AG04450 (cell line): Measurements from ENCODE around the gene GABBR2. TPM values are rescaled to one million over a fixed set of nuclear protein-coding genes. Genes with fewer than 3 reads are reported as not detected.

ENCODE experiments used
- CTCF ChIA-PET: fragments of 300-600, 350-600 bp; formaldehyde crosslinking; extraction: SDS; loops from one replicate; lab custom pipeline; 2022; ENCODE audit warnings: antibody characterized with exemption, inconsistent platforms; lab: Charles Lee
- POLR2A ChIA-PET: fragments of 350-600 bp; formaldehyde crosslinking; extraction: SDS; loops from one replicate; lab custom pipeline; 2021; ENCODE audit warnings: antibody characterized with exemption, inconsistent platforms; lab: Yijun Ruan, JAX
- DNase-seq: peaks from one replicate; pipeline ENCODE4 v3.0.0-alpha.2; 2011; ENCODE audit warnings: low read depth, low spot score
- H3K27ac ChIP-seq: one replicate; pipeline ENCODE4 v1.5.1; 2012; ENCODE audit warnings: low read depth, low read length, control low read depth
- H3K27me3 ChIP-seq: one replicate; pipeline ENCODE4 v1.6.0; 2012; ENCODE audit warnings: low read length; ENCODE audit not compliant: control insufficient read depth, insufficient read depth
- H3K4me3 ChIP-seq: 2 replicates; pipeline ENCODE4 v1.5.1; 2011; ENCODE audit warnings: mild to moderate bottlenecking, low read depth, low read length, control low read depth
- H3K9me3 ChIP-seq: 2 replicates; pipeline ENCODE4 v1.5.1; 2012; ENCODE audit warnings: low read length; ENCODE audit not compliant: control insufficient read depth, insufficient read depth
- polyA plus RNA-seq: library from polyadenylated mRNA; depleted of rRNA; stranded (reverse); fragments of >200 nt; gene quantifications from 2 replicates; pipeline ENCODE4 v1.2.3, GENCODE V29; 2011
- TF ChIP-seq, protein P1 (sequence below): IDR thresholded peaks from 2 replicates; pipeline ENCODE4 v1.5.1; 2011; ENCODE audit warnings: low read depth, low read length, control low read depth, inconsistent platforms

Gene GABBR2
- polyA plus RNA-seq, 1 experiment = 2.4 TPM

DNA sequence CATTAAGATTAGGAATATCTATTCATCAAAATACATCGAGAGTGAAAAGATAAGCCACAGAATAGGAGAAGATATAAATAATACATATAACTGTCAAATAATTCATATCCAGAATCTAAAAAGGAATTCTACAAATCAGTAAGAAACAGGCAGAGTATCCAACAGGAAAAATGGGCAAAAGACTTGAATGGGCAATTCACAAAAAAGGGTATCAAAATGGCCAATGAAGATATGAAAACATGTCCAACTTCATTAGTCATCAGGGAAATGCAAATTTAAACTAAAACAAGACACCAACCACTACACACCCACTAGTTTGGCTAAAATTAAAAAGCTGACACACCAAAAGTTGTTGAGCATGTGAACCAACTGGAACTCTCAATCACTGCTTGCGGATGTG, 246.4 kb downstream of the GABBR2 start:
- H3K9me3 ChIP-seq = peaks cover 23% of the 10 kb centered on the region
- H3K27me3 ChIP-seq = no peaks in the 10 kb centered on the region
- no peak for DNase-seq
- no peak overlapping the region for H3K27ac ChIP-seq
- POLR2A ChIA-PET = no interaction called here
- H3K4me3 ChIP-seq = no peak overlapping the region
- TF ChIP-seq, protein P1, sequence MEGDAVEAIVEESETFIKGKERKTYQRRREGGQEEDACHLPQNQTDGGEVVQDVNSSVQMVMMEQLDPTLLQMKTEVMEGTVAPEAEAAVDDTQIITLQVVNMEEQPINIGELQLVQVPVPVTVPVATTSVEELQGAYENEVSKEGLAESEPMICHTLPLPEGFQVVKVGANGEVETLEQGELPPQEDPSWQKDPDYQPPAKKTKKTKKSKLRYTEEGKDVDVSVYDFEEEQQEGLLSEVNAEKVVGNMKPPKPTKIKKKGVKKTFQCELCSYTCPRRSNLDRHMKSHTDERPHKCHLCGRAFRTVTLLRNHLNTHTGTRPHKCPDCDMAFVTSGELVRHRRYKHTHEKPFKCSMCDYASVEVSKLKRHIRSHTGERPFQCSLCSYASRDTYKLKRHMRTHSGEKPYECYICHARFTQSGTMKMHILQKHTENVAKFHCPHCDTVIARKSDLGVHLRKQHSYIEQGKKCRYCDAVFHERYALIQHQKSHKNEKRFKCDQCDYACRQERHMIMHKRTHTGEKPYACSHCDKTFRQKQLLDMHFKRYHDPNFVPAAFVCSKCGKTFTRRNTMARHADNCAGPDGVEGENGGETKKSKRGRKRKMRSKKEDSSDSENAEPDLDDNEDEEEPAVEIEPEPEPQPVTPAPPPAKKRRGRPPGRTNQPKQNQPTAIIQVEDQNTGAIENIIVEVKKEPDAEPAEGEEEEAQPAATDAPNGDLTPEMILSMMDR = no peak
- CTCF ChIA-PET = no interaction called here

DNA sequence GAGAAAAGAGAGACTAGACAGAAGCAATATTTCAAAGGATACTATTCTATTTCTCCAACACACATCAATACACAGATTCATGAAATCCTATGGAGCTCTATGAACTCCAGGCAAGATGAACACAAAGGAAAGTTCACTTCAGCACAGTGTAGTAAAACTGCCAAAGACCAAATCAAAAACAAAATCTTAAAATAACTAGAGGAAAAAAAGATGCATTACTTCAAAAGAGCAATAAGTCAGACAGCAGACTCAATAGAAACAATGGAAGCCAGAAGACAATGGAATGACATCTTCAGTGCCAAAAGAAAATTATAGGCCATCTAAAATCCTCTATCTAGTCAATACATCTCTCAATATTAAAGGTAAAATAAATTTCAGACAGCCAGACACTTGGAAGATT, 248.0 kb downstream of the GABBR2 start:
- Histone ChIP-seq H3K9me3 (peaks cover 23% of the 10 kb centered on the region), H3K4me3 (no peak overlapping the region), H3K27me3 (no peaks in the 10 kb centered on the region), H3K27ac (no peak overlapping the region)
- CTCF ChIA-PET = no interaction called here
- POLR2A ChIA-PET = no interaction called here
- DNase-seq = no peak
- TF ChIP-seq, protein P1 = no peak

DNA sequence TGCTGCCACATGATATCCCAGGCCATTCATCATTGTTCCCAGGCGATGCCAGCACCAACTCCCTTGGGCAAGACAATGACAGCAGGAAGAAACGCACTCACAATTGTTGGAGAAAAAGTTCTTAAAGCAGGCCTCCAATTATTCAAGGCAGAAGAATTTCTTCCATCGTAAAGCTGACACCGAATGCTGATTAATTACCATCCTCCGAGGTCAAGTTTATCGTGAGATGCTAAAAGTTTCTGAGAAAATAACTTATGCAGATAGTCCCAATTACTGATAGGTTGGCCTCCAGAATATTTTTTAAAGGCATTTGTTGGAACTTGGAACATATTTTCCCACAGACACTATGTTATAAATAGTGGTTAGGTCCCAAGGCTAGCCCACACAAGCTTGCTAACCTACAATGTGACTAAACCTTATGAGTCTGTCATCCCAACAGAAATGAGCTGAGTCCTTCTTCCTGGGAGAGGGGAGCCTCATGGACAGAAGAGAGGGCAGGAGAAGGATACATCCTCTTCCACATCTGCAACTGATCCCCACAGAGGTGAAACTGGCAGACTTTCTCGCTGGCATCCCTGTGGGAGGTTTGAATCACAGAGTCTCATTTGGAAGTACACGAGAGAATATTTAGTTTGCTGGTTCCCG, 250.9 kb downstream of the GABBR2 start:
- TF ChIP-seq, protein P1 = no peak
- DNase-seq = no peak
- Histone ChIP-seq H3K9me3 (peaks cover 11% of the 10 kb centered on the region; the same call in 1 of the 2 replicates), H3K4me3 (no peak overlapping the region), H3K27me3 (no peaks in the 10 kb centered on the region), H3K27ac (no peak overlapping the region)
- POLR2A ChIA-PET = no interaction called here
- CTCF ChIA-PET = interaction anchor here (0.6 kb wide), 1 partner anchor 47 kb away, joined by 4 read pairs; no protein-coding TSS in a partner anchor

DNA sequence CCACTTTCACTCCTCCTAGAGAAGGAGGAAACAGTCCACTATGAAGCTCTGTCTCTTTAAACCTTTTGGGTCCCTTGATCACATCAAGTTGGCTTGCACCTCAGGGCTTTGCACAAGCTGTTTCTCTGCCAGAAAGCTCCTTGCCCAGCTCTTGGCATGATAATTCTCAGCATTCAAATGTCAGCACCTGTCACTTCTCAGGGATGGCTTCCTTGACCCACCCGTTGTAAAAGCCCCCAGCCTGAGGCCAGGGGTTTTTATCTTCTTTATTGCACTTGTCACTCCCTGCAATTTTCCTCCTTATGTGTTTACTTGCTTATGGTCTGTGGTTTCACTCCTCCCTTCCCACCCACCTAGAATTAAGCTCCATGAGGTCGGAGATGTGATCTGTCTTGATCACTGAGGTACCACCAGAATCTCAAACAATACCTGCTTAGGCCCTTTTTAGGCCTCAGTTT, 252.6 kb downstream of the GABBR2 start:
- TF ChIP-seq, protein P1 = no peak
- Histone ChIP-seq H3K4me3 (no peak overlapping the region), H3K27ac (no peak overlapping the region), H3K27me3 (peaks cover 3% of the 10 kb centered on the region), H3K9me3 (peaks cover 4% of the 10 kb centered on the region; the same call in 1 of the 2 replicates)
- ChIA-PET POLR2A (interaction anchor here (0.5 kb wide), 1 partner anchor 232 kb away, joined by 5 read pairs; no protein-coding TSS in a partner anchor), CTCF (interaction anchor here (0.8 to 1.6 kb wide), 3 partner anchors 140 to 320 kb away, joined by 3 to 8 read pairs (median 4); no protein-coding TSS in a partner anchor)
- DNase-seq = no peak
